H9 (cell line): Measurements from ENCODE around the gene SETD6. TPM values are rescaled to one million over a fixed set of nuclear protein-coding genes. Genes with fewer than 3 reads are reported as not detected.

ENCODE experiments used
- DNase-seq: peaks from one replicate; pipeline ENCODE4 v3.0.0-alpha.2; 2017
- H2AFZ ChIP-seq: one replicate; pipeline ENCODE4 v1.6.1; 2013; ENCODE audit warnings: mild to moderate bottlenecking, low read length, control low read depth, moderate library complexity
- H2AK5ac ChIP-seq: 2 replicates; pipeline ENCODE4 v1.6.1; 2013; ENCODE audit warnings: low read length, control low read depth, mixed read lengths; ENCODE audit not compliant: insufficient read length
- H2BK120ac ChIP-seq: one replicate; pipeline ENCODE4 v1.6.1; 2013; ENCODE audit warnings: low read depth, mild to moderate bottlenecking, low read length, control low read depth, inconsistent platforms; ENCODE audit not compliant: poor library complexity, severe bottlenecking
- H2BK12ac ChIP-seq: 2 replicates; pipeline ENCODE4 v1.6.1; 2013; ENCODE audit warnings: low read length, control low read depth, mixed read lengths, low read depth; ENCODE audit not compliant: insufficient read length
- H2BK15ac ChIP-seq: 2 replicates; pipeline ENCODE4 v1.6.1; 2013; ENCODE audit warnings: low read depth, low read length, control low read depth
- H2BK20ac ChIP-seq: one replicate; pipeline ENCODE4 v1.6.1; 2013; ENCODE audit warnings: low read depth, mild to moderate bottlenecking, low read length, control low read depth, inconsistent platforms; ENCODE audit not compliant: poor library complexity, severe bottlenecking
- H2BK5ac ChIP-seq: 2 replicates; pipeline ENCODE4 v1.6.1; 2013; ENCODE audit warnings: low read length, control low read depth, mixed read lengths; ENCODE audit not compliant: insufficient read length
- H3K14ac ChIP-seq: 2 replicates; pipeline ENCODE4 v1.6.1; 2013; ENCODE audit warnings: low read length, control low read depth; ENCODE audit not compliant: insufficient read depth
- H3K18ac ChIP-seq: 2 replicates; pipeline ENCODE4 v1.6.1; 2013; ENCODE audit warnings: low read depth, mild to moderate bottlenecking, mixed read lengths, low read length, control low read depth; ENCODE audit not compliant: insufficient read length
- H3K23ac ChIP-seq: 2 replicates; pipeline ENCODE4 v1.6.1; 2013; ENCODE audit warnings: low read length, control low read depth, mixed read lengths, low read depth; ENCODE audit not compliant: insufficient read length
- H3K23me2 ChIP-seq: 2 replicates; pipeline ENCODE4 v1.6.1; 2013; ENCODE audit warnings: low read depth, mild to moderate bottlenecking, mixed read lengths, low read length, control low read depth; ENCODE audit not compliant: insufficient read length, poor library complexity, severe bottlenecking
- H3K27ac ChIP-seq: 2 replicates; pipeline ENCODE4 v1.5.1; 2013; ENCODE audit warnings: low read length, control low read depth, mixed read lengths, low read depth; ENCODE audit not compliant: insufficient read length
- H3K27me3 ChIP-seq: 2 replicates; pipeline ENCODE4 v1.6.1; 2013; ENCODE audit warnings: low read length, control low read depth, inconsistent platforms; ENCODE audit not compliant: insufficient read depth
- H3K4ac ChIP-seq: 2 replicates; pipeline ENCODE4 v1.6.1; 2013; ENCODE audit warnings: low read depth, mild to moderate bottlenecking, control low read depth, inconsistent platforms, low read length, moderate library complexity
- H3K4me1 ChIP-seq: 2 replicates; pipeline ENCODE4 v1.6.1; 2013; ENCODE audit warnings: low read length, control low read depth, inconsistent platforms; ENCODE audit not compliant: insufficient read depth
- H3K4me2 ChIP-seq: 2 replicates; pipeline ENCODE4 v1.6.1; 2013; ENCODE audit warnings: low read length, control low read depth, mixed read lengths; ENCODE audit not compliant: insufficient read length, insufficient read depth
- H3K56ac ChIP-seq: 2 replicates; pipeline ENCODE4 v1.6.1; 2013; ENCODE audit warnings: low read depth, mild to moderate bottlenecking, mixed read lengths, low read length, control low read depth; ENCODE audit not compliant: insufficient read length
- H3K79me1 ChIP-seq: 2 replicates; pipeline ENCODE4 v1.6.1; 2013; ENCODE audit warnings: low read depth, mild to moderate bottlenecking, moderate library complexity, low read length, control low read depth, inconsistent platforms; ENCODE audit not compliant: insufficient read depth, poor library complexity, severe bottlenecking
- H3K79me2 ChIP-seq: 2 replicates; pipeline ENCODE4 v1.6.1; 2013; ENCODE audit warnings: low read length, control low read depth, inconsistent platforms; ENCODE audit not compliant: insufficient read depth
- H3K9ac ChIP-seq: 2 replicates; pipeline ENCODE4 v1.6.1; 2013; ENCODE audit warnings: low read length, control low read depth, mixed read lengths; ENCODE audit not compliant: insufficient read length; ENCODE audit errors: extremely low read depth
- H3K9me3 ChIP-seq: one replicate; pipeline ENCODE4 v1.6.1; 2013; ENCODE audit warnings: low read depth, low read length, inconsistent platforms; ENCODE audit not compliant: control insufficient read depth
- H3T11ph ChIP-seq: one replicate; pipeline ENCODE4 v1.6.1; 2013; ENCODE audit warnings: mild to moderate bottlenecking, low read length, control low read depth, inconsistent platforms
- H4K20me1 ChIP-seq: one replicate; pipeline ENCODE4 v1.6.1; 2013; ENCODE audit not compliant: control insufficient read depth, insufficient read length, insufficient read depth
- H4K5ac ChIP-seq: 2 replicates; pipeline ENCODE4 v1.6.1; 2013; ENCODE audit warnings: low read depth, mild to moderate bottlenecking, mixed read lengths, low read length, control low read depth; ENCODE audit not compliant: insufficient read length
- H4K8ac ChIP-seq: replicated peaks from 2 replicates; pipeline ENCODE4 v1.6.1; 2013; ENCODE audit warnings: low read length, control low read depth, mixed read lengths, low read depth; ENCODE audit not compliant: insufficient read length
- H4K91ac ChIP-seq: 2 replicates; pipeline ENCODE4 v1.6.1; 2013; ENCODE audit warnings: low read depth, mild to moderate bottlenecking, moderate library complexity, mixed read lengths, low read length, control low read depth; ENCODE audit not compliant: insufficient read length
- H3K27ac Mint-ChIP-seq, 3 experiments: 2 replicates in 2 of 3; 3 replicates in 1 of 3; pipeline ENCODE4 v1.8.0; 2020 to 2021; ENCODE audit warnings: mixed read lengths in 3 of 3, mild to moderate bottlenecking in 1 of 3, moderate library complexity in 1 of 3
- H3K27me3 Mint-ChIP-seq: 2 replicates; pipeline ENCODE4 v1.8.0; 2021; ENCODE audit warnings: low read depth, mild to moderate bottlenecking, moderate library complexity, mixed read lengths
- H3K36me3 Mint-ChIP-seq, 3 experiments: 2 replicates in 2 of 3; 3 replicates in 1 of 3; pipeline ENCODE4 v1.8.0; 2020 to 2021; ENCODE audit warnings: low read depth in 3 of 3, mixed read lengths in 3 of 3; ENCODE audit not compliant: insufficient read depth in 1 of 3
- H3K4me1 Mint-ChIP-seq, 2 experiments: 2 replicates each; pipeline ENCODE4 v1.8.0; 2020; ENCODE audit warnings: mixed read lengths in 2 of 2
- H3K4me3 Mint-ChIP-seq, 2 experiments: 2 replicates in 1 of 2; 3 replicates in 1 of 2; pipeline ENCODE4 v1.8.0; 2020 to 2021; ENCODE audit warnings: mild to moderate bottlenecking in 2 of 2, mixed read lengths in 2 of 2, moderate library complexity in 1 of 2
- H3K9me3 Mint-ChIP-seq, 2 experiments: 2 replicates in 1 of 2; 3 replicates in 1 of 2; pipeline ENCODE4 v1.8.0; 2020; ENCODE audit warnings: mild to moderate bottlenecking in 2 of 2, mixed read lengths in 2 of 2, moderate library complexity in 1 of 2
- WGBS: extraction: QIAGEN DNeasy Blood & Tissue Kit; methylation state at CpG from one replicate; pipeline ENCODE4 v1.1.7; 2013; ENCODE audit warnings: missing lambda C conversion rate, low lambda C conversion rate, mixed read lengths; ENCODE audit not compliant: insufficient read length; ENCODE audit errors: extremely low coverage; 5-methylcytosine and 5-hydroxymethylcytosine counted together
- total RNA-seq: library from RNA; stranded (reverse); gene quantifications from 2 replicates; pipeline ENCODE4 v1.2.1, GENCODE V29; 2021
- TF ChIP-seq, protein P1 (sequence below): fragments of 200-600 bp; sonication (generic); conservative IDR thresholded peaks from 3 replicates; pipeline ENCODE4 v1.8.0; 2021; ENCODE audit warnings: antibody characterized with exemption, mild to moderate bottlenecking

SETD6 gene
- total RNA-seq, 1 experiment from 2014 or later, result 55.6 TPM

DNA sequence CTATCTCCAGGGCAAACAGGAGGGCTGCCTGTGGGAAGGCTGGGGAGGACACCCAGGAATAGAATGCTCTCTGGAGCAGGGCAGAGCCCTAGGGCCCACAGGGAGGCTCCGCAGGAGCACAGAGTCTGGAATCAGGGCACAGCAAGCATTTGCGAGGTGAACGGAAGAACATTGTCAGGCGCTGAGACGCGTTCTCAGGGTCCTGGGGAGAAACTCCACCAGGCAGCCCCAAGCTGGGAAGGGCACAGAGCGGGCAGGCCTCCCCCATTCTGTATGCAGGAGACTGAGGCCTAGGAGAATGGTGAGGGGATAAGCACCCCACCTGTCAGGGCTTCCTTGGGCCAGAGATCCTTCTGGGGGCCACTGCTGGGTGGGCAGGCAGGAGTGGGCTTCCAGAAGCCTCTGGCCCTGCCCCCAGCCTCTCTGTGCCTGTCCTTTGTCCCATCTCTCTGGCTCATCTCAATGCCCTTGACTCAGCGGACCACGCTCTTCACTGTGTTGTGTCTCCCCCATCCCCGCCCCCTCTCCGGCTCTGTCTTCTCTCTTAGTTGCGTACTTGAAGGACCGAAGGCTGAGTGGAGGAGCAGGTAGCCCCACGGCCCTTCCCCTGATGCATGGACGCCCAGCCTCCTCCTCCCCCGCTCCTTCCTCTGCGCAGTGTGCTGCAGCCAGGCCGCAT, 5.1 kb upstream of the SETD6 start:
- no peak overlapping the region for H2BK120ac ChIP-seq
- H4K91ac ChIP-seq, result no peak overlapping the region
- no peak overlapping the region for H3K4me2 ChIP-seq
- no peaks in the 10 kb centered on the region for H3K23me2 ChIP-seq
- DNase-seq, result no peak
- no peaks in the 10 kb centered on the region for H3K79me1 ChIP-seq
- no peak overlapping the region for H3K18ac ChIP-seq
- H2AFZ ChIP-seq, result no peak overlapping the region
- no peak overlapping the region for H3K14ac ChIP-seq
- Mint-ChIP-seq H3K9me3 (no peaks in the 10 kb centered on the region; a peak in 2 of 5 replicates), H3K36me3 (peaks cover 9 to 32% (median 11%) of the 10 kb centered on the region in 3 experiments), H3K4me3 (no peak overlapping the region; a peak in 1 of 5 replicates), H3K27ac (no peak overlapping the region; a peak in 2 of 7 replicates), H3K4me1 (peaks cover 6 to 18% of the 10 kb centered on the region in 2 experiments), H3K27me3 (no peaks in the 10 kb centered on the region)
- H4K8ac ChIP-seq, result no peak overlapping the region
- H3T11ph ChIP-seq, result no peak overlapping the region
- no peak overlapping the region for H2BK20ac ChIP-seq
- no peak overlapping the region for H2BK15ac ChIP-seq
- H3K4ac ChIP-seq, result no peak overlapping the region
- WGBS, result no CpG with 5 or more reads among the region's 18 CpGs
- no peak overlapping the region for H2BK12ac ChIP-seq
- H4K20me1 ChIP-seq, result no peaks in the 10 kb centered on the region
- H3K79me2 ChIP-seq, result no peaks in the 10 kb centered on the region
- TF ChIP-seq, protein P1, sequence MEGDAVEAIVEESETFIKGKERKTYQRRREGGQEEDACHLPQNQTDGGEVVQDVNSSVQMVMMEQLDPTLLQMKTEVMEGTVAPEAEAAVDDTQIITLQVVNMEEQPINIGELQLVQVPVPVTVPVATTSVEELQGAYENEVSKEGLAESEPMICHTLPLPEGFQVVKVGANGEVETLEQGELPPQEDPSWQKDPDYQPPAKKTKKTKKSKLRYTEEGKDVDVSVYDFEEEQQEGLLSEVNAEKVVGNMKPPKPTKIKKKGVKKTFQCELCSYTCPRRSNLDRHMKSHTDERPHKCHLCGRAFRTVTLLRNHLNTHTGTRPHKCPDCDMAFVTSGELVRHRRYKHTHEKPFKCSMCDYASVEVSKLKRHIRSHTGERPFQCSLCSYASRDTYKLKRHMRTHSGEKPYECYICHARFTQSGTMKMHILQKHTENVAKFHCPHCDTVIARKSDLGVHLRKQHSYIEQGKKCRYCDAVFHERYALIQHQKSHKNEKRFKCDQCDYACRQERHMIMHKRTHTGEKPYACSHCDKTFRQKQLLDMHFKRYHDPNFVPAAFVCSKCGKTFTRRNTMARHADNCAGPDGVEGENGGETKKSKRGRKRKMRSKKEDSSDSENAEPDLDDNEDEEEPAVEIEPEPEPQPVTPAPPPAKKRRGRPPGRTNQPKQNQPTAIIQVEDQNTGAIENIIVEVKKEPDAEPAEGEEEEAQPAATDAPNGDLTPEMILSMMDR, result no peak
- no peak overlapping the region for H2AK5ac ChIP-seq
- H3K9ac ChIP-seq, result no peak overlapping the region
- H3K56ac ChIP-seq, result no peak overlapping the region
- H3K23ac ChIP-seq, result no peak overlapping the region
- no peaks in the 10 kb centered on the region for H3K9me3 ChIP-seq
- no peaks in the 10 kb centered on the region for H3K4me1 ChIP-seq
- H2BK5ac ChIP-seq, result no peak overlapping the region
- no peaks in the 10 kb centered on the region for H3K27me3 ChIP-seq
- no peak overlapping the region for H4K5ac ChIP-seq
- H3K27ac ChIP-seq, result no peak overlapping the region
